HL-60/S4 treated with phorbol 12-myristate 13-acetate at 8.2 ng/mL for 4 days and 3 days (cell line): Measurements from ENCODE around the gene INPP5D.
"Not testable (repeated sequence)": the region's sequence is repeated elsewhere in the genome, so short reads cannot be mapped to it uniquely, and the experiment has no call there.

ENCODE experiments used
- in situ Hi-C: fragments of 300-500 bp; cut with MboI; formaldehyde crosslinking; loops from 2 replicates; pipeline ENCODE4 v1.15.0; 2022; ENCODE audit warnings: low sequenced_read_pairs

INPP5D gene

GRCh38 chr2:233091595-233092375 lies 31.6 kb downstream of the INPP5D start:
- in situ Hi-C loops = no loop called here

GRCh38 chr2:233092432-233093165 lies 32.5 kb downstream of the INPP5D start:
- in situ Hi-C loops = no loop called here

- in situ Hi-C loops = no loop called here
Measured at GRCh38 chr2:233093166-233093448, 33.0 kb downstream of the INPP5D start.

GRCh38 chr2:233093721-233094120 lies 33.6 kb downstream of the INPP5D start:
- in situ Hi-C loops = no loop called here

- in situ Hi-C loops = no loop called here
Measured at GRCh38 chr2:233094614-233095013, 34.5 kb downstream of the INPP5D start.

- in situ Hi-C loops = no loop called here
Measured at GRCh38 chr2:233096006-233096405, 35.9 kb downstream of the INPP5D start.

GRCh38 chr2:233098618-233099017 lies 38.5 kb downstream of the INPP5D start:
- in situ Hi-C loops = no loop called here

GRCh38 chr2:233099820-233100191 lies 39.7 kb downstream of the INPP5D start:
- in situ Hi-C loops = not testable (repeated sequence)

- in situ Hi-C loops = no loop called here
Measured at GRCh38 chr2:233100192-233100998, 40.3 kb downstream of the INPP5D start.

- in situ Hi-C loops = no loop called here
Measured at GRCh38 chr2:233101141-233101540, 41.0 kb downstream of the INPP5D start.

GRCh38 chr2:233101816-233102215 lies 41.7 kb downstream of the INPP5D start:
- in situ Hi-C loops = no loop called here

- in situ Hi-C loops = no loop called here
Measured at GRCh38 chr2:233105156-233105895, 45.2 kb downstream of the INPP5D start.

- in situ Hi-C loops = no loop called here
Measured at GRCh38 chr2:233105930-233106329, 45.8 kb downstream of the INPP5D start.

- in situ Hi-C loops = no loop called here
Measured at GRCh38 chr2:233107011-233107410, 46.9 kb downstream of the INPP5D start.

- in situ Hi-C loops = no loop called here
Measured at GRCh38 chr2:233107831-233108300, 47.7 kb downstream of the INPP5D start.

- in situ Hi-C loops = no loop called here
Measured at GRCh38 chr2:233108611-233109490, 48.7 kb downstream of the INPP5D start.

GRCh38 chr2:233111427-233111826 lies 51.3 kb downstream of the INPP5D start:
- in situ Hi-C loops = no loop called here

GRCh38 chr2:233112329-233112728 lies 52.2 kb downstream of the INPP5D start:
- in situ Hi-C loops = no loop called here

GRCh38 chr2:233112776-233113452 lies 52.8 kb downstream of the INPP5D start:
- in situ Hi-C loops = no loop called here
